Measurements from ENCODE around the gene TMA7.

DNA sequence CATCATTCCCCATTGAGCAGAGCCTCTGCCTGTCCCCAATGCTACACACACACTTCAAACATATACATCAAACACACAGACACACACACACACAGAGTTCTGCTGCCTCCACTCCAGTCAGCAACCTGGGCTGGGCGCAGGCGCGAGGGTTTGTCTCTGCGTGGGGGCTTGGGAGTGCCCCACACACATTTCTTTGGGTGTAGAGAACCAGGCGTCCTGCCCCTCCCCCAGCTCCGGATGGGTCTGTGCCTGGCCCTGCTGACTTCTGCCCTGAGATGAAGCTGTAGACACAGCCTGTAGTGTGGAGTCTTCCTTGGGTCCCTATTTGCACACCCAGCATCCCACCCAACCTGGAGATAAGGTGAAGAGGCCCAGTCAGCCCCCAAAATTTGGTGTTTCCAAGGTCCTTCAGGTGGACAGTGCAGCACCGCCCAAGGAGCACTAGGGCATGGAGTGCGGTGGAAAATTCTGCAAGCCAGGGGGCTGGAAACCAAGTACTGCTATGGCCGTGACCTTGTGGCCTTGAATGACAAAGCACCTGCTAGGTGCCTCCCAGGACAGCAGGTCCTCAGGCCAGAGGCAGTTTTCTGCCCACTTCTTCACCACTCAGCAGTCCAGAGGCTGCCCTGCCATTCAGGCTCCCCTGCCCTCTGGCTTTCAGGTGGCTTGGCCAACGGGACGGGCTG is 41.2 kb upstream of the TMA7 start:
- TF ChIP-seq POLR2A (IDR thresholded peaks at IDR 0.05; ENCODE audit: low read depth, low read length) (no peak), CTCF (IDR thresholded peaks at IDR 0.05; ENCODE audit: extremely low read depth in 1 of 2, insufficient read depth in 1 of 2, low read depth in 1 of 2, low read length in 2 of 2) (no peak), EZH2 (IDR thresholded peaks at IDR 0.05; ENCODE audit: borderline replicate concordance, low read depth, low read length, severe bottlenecking) (no peak), MYC (IDR thresholded peaks at IDR 0.05; ENCODE audit: low read depth, low read length) (no peak), GATA2 (IDR thresholded peaks at IDR 0.05; ENCODE audit: insufficient read depth, insufficient read length, low read depth, low read length) (no peak), MAX (IDR thresholded peaks at IDR 0.05; ENCODE audit: insufficient read depth, insufficient read length) (no peak), POLR2AphosphoS5 (IDR thresholded peaks at IDR 0.05; ENCODE audit: insufficient read depth, low read depth, low read length) (no peak), FOS (IDR thresholded peaks at IDR 0.05; ENCODE audit: borderline replicate concordance, insufficient read depth, low read length) (no peak)

Data from endothelial cell of umbilical vein (primary cell).